GM19035 (cell line): ENCODE results near the gene STK32B.

ENCODE experiments used
- ATAC-seq: cut with Tn5 transposase; IDR thresholded peaks from one replicate; pipeline ENCODE4 v1.9.1; 2021; ENCODE audit not compliant: unreplicated experiment

The STK32B gene

DNA sequence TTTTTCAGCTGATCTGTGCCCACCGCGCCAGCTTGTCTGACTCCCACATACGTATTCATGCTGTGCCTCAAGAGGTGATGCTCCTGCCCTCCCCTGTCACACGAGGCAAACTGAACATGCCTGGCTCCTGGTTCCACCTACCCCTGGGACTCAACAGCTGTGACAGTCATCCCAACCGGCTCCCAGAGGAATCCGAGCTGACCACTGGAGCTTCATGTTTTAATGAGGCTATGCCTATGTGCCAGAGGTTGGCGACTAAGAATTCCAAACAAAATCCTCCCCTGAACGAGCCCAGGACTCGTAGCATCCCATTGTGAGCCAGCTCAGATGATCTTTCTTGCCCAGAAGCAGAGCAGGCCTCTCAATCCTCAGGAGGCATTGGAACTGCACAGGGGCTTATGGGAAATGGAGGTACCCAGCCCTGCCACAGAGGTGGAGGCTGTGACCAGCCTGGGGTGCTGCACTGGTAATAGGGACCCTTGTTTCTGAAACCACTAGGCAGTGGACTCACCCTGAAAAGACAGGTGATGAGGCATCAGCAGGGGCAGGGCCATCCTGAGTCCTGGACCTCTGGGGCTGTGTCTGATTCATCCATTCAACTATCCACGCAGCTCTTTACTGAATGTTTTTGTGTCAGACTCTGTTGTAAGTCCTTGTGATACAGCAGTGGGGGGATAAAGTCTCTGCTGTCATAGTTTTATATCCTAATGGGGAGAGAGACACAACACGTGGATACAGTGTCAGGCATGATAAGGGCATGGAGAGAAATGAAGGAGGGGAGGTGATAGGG lies 332.1 kb downstream of the STK32B start:
- ATAC-seq, result no peak

DNA sequence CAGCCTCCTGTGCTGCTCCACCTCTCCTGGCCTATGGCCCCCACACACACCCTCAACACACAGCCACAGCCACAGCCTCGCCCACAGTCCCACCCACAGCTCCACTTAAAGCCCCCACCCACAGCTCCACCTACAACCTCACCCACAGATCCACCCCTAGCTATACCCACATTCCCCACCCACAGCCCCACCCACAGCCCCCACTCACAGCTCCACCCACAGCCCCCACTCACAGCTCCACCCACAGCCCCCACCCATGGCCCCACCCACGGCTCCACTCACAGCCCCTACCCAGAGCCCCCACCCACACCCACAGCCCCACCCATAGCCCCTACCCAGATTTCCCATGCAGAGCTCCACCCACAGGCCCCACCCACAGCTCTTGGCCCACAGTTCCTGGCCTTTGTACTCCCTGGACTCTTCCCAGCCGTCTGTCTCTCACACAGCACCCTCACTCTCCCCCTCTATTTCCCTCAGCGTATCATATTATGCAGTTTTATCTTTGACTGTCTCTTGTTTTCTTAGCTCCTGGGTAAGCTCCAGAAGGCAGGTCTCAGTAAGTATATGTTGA lies 334.5 kb downstream of the STK32B start:
- ATAC-seq, result no peak

DNA sequence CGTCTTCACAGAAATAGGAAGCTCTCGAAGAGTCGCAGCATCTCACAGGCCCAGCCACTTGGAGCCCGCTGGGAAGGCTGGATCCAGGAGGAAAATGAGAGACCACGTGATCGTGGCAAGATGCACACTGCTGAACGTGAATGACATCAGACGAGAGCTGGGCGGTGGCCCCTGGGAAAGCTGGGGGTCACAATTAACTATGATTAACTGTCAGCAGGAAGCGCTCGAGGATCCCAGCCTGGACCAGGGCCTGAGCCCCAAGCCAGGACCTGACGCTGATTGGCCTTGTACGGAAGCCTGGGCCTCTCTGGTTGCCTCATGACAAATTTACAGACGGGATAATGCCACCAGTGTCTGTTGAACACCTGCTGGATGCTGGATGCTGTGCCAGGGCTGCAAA lies 335.6 kb downstream of the STK32B start:
- no peak for ATAC-seq

DNA sequence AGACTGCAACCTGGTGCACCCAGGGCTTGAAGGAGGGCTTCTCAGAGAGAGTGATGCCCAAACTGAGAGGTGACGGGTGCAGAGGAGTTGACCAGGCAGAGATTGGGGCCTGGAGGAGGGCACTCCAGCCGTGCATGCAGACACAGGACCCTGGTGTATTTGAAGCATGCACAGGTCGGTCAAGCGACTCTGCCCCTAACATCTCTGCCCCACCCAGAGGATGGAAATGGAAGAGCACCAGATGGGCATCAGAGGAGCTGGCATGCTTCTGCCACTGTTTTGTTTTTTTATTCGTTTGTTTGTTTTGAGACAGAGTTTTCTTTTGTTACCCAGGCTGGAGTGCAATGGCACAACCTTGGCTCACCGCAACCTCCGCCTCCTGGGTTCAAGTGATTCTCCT lies 336.2 kb downstream of the STK32B start:
- ATAC-seq, result no peak

DNA sequence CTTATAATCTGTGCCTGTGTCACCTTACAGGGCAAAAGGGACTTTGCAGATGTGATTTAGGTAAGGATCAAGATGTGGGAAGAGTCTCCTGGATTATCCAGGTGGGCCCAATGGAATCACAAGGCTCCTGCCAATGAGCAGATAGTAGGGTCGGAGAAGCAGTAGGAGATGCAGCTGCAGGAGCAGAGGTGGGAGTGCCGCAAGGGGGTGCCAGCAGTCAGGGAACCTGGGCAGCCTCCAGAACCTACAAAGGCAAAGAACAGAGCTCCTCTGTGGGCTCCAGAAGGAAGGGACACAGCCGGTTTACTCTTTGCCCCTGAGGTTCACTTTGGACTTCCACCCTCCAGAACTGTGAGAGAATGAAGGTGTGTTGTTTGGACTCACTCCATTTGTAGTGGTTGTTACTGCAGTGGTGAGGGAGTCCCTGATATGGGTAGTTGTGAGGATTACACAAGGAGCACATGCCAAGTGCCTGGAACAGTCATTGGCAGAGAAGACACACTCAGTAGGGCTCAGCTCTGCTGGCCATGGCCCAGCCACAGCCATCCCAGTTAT lies 338.6 kb downstream of the STK32B start:
- ATAC-seq, result no peak

DNA sequence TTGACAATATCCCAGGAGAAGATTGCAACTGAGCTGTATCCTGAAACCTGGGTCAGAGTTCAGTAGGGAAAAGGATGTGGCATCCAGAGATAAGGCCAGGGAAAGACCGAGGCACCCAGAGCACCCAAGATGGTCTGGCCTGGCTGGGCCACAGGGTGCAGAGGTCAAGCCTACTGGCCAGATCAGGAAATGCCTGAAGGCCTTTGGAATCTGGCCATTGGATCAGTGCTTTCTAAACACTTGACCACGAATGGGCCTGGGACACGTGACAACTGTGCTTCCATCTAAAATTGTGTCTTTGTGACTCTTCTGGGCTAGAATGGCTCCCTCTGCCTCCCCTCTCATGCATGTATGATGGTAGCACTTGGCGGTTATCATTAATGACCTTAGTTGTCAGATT lies 340.2 kb downstream of the STK32B start:
- ATAC-seq, result no peak

DNA sequence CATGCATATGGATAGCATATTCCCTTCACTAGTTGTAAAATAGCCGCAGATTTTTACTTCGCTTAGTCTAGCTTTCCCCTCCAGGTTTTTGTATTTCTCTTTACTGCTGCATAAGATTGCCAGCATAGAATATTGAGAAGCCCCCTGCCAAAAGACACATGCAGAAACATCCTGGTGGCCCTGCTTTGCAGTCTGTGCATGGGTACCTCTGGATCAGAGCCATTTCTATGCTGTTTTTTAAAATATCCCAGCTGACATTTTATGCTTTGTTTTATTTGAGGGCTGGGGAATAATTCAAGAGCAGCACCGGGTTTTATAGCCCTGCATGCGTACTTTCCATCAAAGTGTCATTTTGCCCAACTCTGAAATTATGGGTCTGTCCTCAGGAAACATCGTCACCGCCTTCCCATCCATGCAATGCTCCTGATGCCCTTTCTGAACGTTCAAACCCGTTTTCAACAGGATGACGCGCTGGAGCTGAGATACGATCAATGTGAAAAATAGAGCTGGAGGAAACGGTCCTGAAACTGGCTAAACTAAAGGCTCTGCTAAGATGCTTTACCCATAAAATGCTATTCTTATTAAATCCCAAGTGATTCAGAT lies 342.7 kb downstream of the STK32B start:
- no peak for ATAC-seq

DNA sequence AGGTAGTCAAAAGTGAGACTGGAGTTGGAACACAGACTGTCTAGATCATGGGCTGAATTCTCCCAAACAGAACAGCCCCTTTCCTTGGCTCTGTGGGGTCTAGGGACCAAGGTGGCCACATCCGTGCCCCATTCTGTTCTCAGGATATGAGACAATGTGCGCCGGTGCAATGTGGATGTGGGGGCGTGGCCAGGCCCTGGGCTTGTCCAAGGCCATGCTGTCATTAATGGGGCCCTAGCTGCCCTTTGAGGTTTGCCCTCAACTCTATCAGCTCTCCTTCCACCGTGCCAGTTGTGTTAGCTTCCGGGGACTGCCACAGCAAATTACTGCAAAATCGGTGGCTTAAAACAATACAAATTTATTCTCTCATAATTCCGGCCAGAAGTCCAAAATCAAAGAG lies 344.5 kb downstream of the STK32B start:
- ATAC-seq, result no peak

DNA sequence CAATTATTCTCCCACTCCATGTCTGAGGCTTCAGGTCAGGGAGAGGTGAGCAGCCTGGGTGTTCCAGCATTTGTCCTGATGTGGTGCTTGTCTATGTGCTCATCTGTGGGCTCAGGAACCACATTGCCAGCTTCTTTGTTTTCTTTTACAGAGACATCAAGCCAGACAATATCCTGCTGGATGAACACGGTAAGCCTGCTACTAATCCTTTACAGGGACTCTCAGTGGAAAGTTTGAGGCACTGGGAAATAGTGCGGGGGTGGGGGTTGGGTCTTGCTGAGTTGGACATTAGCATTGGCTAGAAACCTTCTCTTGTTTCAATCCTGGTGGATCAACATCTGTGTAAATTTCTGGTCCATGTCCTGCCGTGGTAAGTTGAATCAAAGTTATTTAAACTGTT lies 346.8 kb downstream of the STK32B start:
- ATAC-seq, result no peak

DNA sequence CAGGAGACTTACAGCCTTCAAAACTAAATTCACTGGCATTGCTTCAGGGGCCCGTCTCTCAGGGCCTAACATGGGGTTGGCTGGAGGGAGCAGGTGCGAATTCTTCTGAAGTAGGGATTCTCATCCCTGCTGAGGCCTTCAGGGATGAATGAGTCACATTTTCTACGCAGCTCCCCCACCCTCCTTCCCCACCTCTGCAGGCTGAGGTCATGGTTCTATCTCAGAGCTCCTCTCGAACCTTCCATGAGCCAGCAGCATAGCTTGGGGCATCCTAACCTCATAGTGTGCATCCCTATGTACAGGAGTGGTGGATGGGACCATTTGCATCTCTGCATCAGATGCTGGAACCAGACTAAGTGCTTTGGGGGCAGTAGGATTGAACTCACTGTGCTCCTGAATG lies 347.8 kb downstream of the STK32B start:
- ATAC-seq, result no peak

DNA sequence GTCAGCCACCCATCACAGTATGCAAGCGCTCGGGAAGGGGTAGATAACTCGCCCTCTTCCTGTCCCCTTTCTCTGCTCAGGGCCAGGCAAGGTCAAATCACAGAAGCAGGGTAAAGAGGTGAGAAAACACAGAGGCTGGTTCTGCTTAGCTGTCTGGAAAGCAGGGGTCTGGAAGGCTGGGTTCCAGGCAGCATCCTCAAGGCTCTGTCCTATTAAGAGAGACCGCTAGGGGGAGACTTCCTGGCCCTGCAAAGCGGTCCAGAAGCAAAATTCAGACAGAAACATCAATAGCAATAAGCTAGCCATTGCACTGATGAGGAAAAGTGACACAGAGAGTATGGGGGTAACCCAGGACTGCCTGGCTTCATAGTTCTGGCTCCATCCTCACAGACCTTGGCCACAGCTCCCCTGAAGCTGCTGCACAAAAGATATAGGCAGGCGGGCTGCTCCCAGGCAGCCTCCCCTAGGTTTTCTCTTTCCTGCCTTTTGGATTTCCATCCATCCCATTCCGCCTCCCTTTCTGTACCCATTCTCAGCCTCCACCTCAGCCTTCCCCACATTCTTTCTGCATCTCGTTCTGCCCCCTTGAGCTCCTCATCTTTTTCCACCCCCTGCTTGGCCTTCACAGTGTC lies 348.6 kb downstream of the STK32B start:
- no peak for ATAC-seq

DNA sequence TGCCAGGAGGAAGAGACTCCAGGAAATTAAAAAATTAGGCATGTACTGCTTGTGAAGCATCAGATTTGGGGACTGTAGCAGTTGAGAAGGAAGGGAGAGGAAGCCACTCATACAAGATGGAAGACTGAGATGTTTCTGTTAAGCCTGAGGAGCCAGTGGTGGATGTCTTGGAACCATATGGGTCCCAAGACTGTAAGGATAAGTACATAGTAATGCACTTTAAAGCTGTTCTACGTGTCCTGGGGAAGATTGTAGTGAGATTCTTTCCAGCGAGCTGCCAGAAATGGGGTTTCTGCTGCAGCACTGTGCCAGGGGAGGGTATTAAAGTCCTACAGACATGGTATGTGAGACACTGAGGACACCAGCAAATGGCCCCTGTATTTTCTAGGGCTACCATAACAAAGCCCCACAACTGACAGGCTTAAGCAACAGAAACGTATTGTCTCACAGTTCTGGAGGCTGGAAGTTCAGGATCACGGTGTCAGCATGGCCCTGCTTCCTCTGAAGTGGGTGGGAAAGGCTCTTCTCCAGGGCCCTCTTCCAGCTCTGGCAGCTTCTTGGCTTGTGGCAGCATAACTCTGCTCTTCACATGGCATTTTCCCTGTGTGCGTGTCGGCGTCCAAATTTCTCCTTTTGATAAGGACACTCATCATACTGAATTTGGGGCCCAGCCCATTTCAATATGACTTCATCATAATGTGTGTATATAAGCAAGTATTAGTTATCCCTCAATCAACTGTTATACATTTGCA lies 352.6 kb downstream of the STK32B start:
- ATAC-seq, result no peak

DNA sequence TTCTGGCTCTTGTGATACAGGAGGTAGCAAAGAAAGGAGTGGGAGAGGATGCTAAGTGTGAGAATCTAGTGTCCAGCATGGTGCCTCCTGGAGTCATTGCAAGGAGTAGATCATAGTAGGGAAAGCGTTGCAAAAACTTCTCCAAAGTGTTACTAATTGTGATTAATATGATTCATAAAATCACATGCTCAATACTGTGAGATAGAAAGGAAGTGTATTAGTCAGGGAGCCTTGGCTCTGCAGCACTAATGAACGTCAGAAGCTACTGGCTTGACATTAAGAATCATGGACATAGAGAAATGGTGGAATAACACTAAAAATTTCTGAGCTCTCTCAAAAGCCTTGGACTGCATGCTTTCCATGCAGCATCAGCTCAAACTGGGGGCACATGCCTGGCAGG lies 358.0 kb downstream of the STK32B start:
- no peak for ATAC-seq

DNA sequence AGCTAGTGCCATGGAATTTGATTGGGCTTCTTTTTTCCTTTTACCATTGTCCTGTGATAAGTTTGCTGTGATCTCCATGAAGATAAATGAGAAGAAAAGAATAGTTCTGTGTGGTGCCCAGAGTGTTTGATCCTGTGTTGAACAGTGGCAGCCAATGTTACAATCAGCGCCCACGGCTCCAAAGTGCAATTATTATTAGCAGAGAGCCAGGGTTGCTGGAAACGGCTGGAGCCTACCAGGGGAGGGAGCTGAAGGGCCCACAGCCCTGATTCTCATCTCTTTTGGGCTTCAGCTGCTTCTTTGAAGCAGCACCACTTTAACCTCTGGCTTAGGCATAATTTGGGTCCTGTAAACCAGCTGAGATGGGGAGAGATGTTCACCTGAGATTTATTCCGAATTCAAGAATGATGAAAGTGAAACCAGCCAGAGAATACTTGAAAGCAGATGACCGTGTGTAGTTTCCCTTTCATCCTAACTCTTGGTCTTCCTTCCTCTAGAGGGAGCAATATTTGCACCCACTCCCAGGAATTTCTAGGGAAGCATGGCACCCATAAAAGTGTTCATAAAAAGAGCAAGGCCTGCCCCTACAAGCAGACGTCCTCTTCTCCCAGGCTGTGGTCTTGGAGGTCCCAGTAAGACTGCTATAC lies 358.8 kb downstream of the STK32B start:
- no peak for ATAC-seq

DNA sequence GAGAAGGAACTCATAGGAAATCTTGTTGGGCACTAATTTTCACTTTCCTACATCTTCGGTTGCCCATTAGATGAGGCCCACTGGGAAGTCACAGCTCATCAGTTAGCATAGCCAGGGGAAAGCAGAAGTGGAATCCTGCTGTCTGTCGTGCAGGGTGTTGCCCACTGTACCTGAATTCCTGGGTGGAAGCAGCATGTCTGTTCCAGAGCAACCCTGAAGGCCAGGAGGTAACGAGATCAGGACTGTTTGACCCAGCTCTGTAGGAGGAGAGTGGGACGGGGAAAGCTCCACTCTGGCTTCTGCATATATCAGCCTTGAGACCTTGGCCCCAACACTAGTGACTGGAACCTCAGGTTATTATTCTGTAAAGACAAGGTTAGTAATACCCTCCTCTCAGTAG lies 361.0 kb downstream of the STK32B start:
- ATAC-seq, result no peak

DNA sequence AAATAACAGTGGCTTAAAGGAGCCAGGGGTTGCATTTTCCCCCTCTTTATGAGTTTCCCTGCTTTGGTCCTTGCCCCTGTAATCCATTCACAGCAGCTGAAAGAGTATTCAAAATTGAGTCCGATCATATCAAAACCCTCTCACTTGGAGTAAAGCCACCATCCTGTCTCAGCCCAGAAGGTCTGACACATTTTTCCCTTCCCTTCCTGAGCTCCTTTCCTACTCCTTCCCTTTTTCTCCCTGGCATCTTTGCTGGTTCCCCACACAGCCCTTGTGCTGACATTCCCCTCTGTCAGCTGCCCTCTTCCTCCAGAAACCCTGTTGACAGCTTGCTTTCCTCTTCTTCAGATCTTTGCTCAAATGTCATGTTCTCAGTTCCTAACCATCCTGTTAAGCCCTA lies 361.5 kb downstream of the STK32B start:
- ATAC-seq, result no peak

DNA sequence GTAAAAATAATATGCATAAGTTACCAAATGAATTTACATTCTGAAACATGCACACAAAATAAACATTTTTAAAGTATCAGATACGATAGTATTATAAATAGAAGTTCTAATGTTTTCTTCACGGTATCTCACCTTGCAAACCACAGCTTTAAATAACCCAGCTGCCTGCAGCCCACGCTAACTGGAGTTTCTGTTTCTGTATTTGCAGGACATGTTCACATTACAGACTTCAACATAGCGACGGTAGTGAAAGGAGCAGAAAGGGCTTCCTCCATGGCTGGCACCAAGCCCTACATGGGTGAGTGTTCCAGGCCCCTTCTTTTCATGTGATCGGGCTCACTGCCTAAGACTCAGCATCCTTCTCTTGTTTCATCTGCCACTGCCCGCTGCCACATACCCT lies 365.4 kb downstream of the STK32B start:
- no peak for ATAC-seq

DNA sequence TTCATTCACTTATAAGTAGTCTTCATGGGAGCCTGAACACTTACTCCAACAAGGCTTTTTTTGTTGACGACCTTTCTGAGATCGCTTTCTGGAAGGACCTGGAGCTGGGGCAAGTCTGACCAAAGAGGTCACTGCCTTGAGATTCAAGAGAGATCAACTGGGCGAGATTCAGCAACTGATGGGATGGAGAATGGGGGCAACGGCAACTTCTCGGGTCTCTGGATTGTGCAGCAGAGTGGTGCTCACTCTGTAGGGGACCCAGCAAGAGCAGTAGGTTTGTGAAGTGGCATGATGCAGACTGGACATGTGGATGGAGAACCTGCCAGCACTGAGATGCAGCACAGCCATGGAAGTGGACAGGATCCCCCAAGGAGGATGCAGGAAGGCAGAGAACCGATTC lies 369.0 kb downstream of the STK32B start:
- no peak for ATAC-seq

DNA sequence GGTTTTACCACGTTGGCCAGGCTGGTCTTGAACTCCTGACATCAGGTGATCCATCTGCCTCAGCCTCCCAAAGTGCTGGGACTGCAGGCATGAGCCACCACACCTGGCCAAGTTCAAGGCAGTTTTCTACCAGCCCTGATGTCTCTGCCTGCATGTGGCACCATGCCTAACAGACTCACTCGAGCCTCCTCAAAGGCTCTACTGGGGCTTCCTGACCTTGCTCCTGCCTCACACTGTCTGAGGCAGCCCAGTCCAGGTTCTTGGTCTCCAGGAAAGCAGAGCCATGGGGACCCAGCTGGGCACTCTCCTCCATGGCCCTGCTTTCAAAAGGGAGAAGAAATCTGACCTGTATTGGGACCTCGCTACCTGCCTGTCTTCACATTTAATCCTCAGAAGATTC lies 370.1 kb downstream of the STK32B start:
- ATAC-seq, result no peak

DNA sequence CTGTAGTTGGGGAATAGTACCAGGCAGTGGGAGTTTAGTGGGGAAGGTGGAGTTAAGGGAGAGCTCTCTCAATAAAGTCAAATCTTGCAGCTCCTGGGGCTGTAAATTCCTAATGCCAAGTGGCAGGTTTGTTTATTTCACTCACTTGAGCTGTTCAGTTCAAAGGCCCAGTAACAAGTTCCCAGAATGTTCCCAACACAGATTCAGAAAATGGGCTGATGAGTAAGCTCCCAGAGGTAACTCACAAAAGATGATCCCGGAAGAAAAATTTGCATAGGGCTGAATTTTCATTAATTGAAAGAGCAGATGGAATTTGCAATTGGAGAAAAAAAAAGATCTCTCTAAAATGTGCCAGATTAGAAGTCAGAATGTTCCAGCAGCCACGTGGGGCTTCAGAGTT lies 370.9 kb downstream of the STK32B start:
- no peak for ATAC-seq

DNA sequence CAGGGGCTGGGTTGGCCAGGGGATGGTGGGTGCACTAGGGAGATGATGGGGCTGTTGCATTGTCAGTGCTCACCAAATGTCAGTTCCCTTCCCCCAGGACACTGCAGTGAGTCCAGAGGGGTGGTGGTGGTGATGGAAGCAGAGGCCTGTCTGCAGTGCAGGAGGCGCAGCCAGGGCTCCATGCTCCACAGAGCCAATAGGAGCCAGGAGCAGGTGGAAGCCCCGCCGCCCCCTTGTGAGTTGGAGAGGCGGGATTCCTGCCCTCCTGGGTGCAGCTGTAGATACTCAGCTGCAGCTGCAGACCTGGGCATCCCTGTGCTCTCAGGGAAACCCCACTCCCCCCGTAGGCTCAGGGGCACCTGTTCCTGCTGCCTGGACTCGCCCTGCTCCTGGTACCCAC lies 372.4 kb downstream of the STK32B start:
- no peak for ATAC-seq
